SW 1271 (cell line): ENCODE measurements around the gene ZDHHC7.

ENCODE experiments used
- DNase-seq, 2 experiments: peaks; one replicate each; lab custom pipeline; 2025; lab: John Stamatoyannopoulos, UW

Gene ZDHHC7

GRCh38 chr16:84964386-84965128, 46.8 kb downstream of the ZDHHC7 start:
- no peak for DNase-seq

GRCh38 chr16:84963066-84963465, 48.3 kb downstream of the ZDHHC7 start:
- no peak for DNase-seq

GRCh38 chr16:84960942-84961341, 50.4 kb downstream of the ZDHHC7 start:
- no peak for DNase-seq

- no peak for DNase-seq
Measured at GRCh38 chr16:84959784-84960417, 51.4 kb downstream of the ZDHHC7 start.

- no peak for DNase-seq
Measured at GRCh38 chr16:84959045-84959576, 52.2 kb downstream of the ZDHHC7 start.

GRCh38 chr16:84957792-84958191, 53.5 kb downstream of the ZDHHC7 start:
- no peak for DNase-seq

- DNase-seq, result no peak
Measured at GRCh38 chr16:84957192-84957591, 54.1 kb downstream of the ZDHHC7 start.

GRCh38 chr16:84955427-84955826, 55.9 kb downstream of the ZDHHC7 start:
- DNase-seq, result no peak

GRCh38 chr16:84953190-84953746, 58.1 kb downstream of the ZDHHC7 start:
- no peak for DNase-seq

GRCh38 chr16:84952335-84953189, 58.8 kb downstream of the ZDHHC7 start:
- DNase-seq, result peak; percentile 33 to 69

GRCh38 chr16:84950906-84951305, 60.4 kb downstream of the ZDHHC7 start:
- DNase-seq, result no peak

- DNase-seq, result no peak
Measured at GRCh38 chr16:84949772-84950436, 61.4 kb downstream of the ZDHHC7 start.

- DNase-seq, result no peak
Measured at GRCh38 chr16:84948851-84949610, 62.3 kb downstream of the ZDHHC7 start.

- DNase-seq, result no peak
Measured at GRCh38 chr16:84947996-84948850, 63.1 kb downstream of the ZDHHC7 start.

- DNase-seq, result no peak
Measured at GRCh38 chr16:84947022-84947421, 64.3 kb downstream of the ZDHHC7 start.

- no peak for DNase-seq
Measured at GRCh38 chr16:84943620-84944019, 67.7 kb downstream of the ZDHHC7 start.

GRCh38 chr16:84942786-84943185, 68.5 kb downstream of the ZDHHC7 start:
- DNase-seq, result no peak

- no peak for DNase-seq
Measured at GRCh38 chr16:84941921-84942320, 69.4 kb downstream of the ZDHHC7 start.

- DNase-seq, result no peak
Measured at GRCh38 chr16:84940670-84941551, 70.4 kb downstream of the ZDHHC7 start.
